Bone marrow (tissue), 2 donors: ENCODE data around the gene CD40.

ENCODE experiments used
- DNase-seq, 2 donors: peaks; one replicate each; lab custom pipeline; 2025; lab: John Stamatoyannopoulos, UW

CD40 gene

GRCh38 chr20:46122516-46123481, 4.7 kb downstream of the CD40 start:
- no peak for DNase-seq

GRCh38 chr20:46123482-46124245, 5.5 kb downstream of the CD40 start:
- DNase-seq = no peak

- no peak for DNase-seq
Observed at GRCh38 chr20:46126440-46127056, 8.4 kb downstream of the CD40 start.

GRCh38 chr20:46127396-46128010, 9.4 kb downstream of the CD40 start:
- no peak for DNase-seq

- DNase-seq = no peak
Observed at GRCh38 chr20:46128310-46129151, 10.4 kb downstream of the CD40 start.

GRCh38 chr20:46129955-46130481, 11.9 kb downstream of the CD40 start:
- DNase-seq = no peak

GRCh38 chr20:46130534-46130933, 12.4 kb downstream of the CD40 start:
- no peak for DNase-seq

GRCh38 chr20:46131396-46131795, 13.3 kb downstream of the CD40 start:
- DNase-seq = no peak

GRCh38 chr20:46132705-46133120, 14.6 kb downstream of the CD40 start:
- DNase-seq = peak in 1 of 2 donors; percentile 23

- no peak for DNase-seq
Observed at GRCh38 chr20:46133886-46134654, 16.0 kb downstream of the CD40 start.

- DNase-seq = no peak
Observed at GRCh38 chr20:46134716-46135115, 16.6 kb downstream of the CD40 start.

GRCh38 chr20:46135856-46136633, 17.9 kb downstream of the CD40 start:
- DNase-seq = no peak

GRCh38 chr20:46137816-46138215, 19.7 kb downstream of the CD40 start:
- DNase-seq = no peak

GRCh38 chr20:46139266-46139889, 21.3 kb downstream of the CD40 start:
- DNase-seq = no peak

- DNase-seq = no peak
Observed at GRCh38 chr20:46139908-46140482, 21.9 kb downstream of the CD40 start.

GRCh38 chr20:46142124-46142523, 24.0 kb downstream of the CD40 start:
- DNase-seq = no peak

- DNase-seq = no peak
Observed at GRCh38 chr20:46144432-46145025, 26.4 kb downstream of the CD40 start.

GRCh38 chr20:46145713-46146112, 27.6 kb downstream of the CD40 start:
- DNase-seq = no peak
